ENCODE data around the gene STPG2.
"Not testable (repeated sequence)": the region's sequence is repeated elsewhere in the genome, so short reads cannot be mapped to it uniquely, and the experiment has no call there.

STPG2 gene

GRCh38 chr4:97938141-97938540, 205.1 kb downstream of the STPG2 start:
- no peak for DNase-seq

DNA sequence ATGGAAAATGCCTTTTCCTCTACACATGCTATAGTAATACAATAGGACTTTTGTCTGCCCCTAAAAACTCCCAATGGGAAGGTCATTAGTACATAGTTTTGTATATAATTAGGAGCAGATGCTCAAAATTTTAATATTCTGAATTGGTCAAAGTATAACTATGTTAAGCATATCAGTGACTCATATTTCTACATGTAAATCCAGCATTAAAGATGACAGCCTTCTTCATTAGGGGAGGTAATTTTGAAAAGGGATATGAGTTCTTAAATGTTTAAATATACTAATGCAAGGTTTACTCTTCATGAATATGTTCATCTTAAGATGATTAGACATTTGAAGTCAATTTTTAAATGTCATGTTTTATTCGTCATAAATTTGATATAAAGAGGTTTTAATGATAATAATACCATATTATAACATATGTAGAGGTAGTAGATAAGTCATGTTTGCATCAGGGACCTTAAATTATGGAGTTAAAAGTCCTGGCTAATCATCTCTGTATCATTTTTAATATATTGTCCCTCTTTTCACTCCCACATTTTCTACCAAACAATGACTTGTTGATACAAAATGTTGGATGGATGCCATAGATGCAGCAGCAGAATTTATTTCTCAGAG, 218.8 kb downstream of the STPG2 start:
- DNase-seq, result no peak

GRCh38 chr4:97923096-97923495, 220.2 kb downstream of the STPG2 start:
- no peak for DNase-seq

DNA sequence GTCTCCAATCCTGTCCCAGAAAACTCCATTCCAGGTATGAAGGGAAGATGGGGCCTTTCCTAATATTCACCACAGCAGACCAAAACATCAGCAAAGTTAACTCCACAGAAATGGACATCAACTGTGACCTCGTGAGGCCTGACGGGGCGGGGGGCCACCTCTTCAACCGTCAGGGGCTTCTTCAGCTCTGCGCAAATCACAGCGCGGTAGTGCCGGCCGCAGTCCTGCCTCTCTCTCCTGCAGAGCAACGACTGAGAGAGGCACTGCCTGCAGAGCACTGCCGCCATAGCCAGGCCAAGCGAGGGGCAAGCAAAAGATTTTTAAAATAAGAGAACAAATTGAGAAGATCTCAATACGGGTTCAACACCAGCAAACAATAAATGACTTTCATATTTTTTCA, 226.2 kb downstream of the STPG2 start:
- no peak for DNase-seq

DNA sequence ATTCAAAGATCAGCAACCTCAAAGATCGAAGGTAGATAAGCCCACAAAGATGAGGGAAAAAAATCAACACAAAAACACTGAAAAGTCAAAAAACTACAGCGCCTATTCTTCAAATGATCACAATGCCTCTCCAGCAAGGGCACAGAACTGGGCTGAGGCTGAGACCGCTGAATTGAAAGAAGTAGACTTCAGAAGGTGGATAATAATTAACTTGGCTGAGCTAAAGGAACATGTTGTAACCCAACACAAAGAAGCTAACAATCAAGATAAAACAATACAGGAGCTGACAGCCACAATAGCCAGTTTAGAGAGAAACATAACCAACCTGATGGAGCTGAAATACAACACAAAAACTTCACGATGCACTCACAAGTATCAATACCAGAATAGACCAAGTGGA, 231.1 kb downstream of the STPG2 start:
- DNase-seq, result no peak

DNA sequence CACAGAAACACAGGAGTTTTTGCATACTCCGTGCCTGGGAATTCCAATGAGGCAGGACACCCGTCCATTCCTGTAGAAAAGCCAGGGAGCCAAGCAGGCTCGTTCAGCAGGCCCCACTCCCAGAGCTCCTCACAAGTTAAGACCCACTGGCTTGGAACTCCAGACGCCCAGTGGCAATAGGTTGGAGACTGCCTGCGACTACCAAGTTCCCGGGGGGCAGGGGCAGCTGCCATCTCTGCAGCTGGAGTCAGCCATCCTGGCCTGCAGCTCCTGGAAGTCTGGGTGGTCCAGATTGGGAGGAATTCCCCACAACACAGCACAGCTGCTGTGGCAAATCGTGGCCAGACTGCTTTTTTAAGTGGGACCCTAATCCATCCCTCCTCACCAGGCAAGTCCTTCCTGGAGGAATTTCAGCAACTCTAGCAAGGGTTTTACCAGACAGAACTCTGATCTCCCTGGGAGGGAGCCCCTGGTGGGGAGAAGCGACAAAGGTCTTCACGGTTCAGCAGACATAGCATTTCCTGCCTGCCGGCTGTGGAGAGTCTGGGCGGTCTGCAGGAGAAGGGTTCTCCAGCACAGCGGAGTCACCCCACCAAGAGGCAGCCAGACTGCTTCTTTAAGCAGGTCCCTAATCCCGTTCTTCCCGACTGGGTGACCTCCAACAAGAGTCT, 231.9 kb downstream of the STPG2 start:
- no peak for DNase-seq

GRCh38 chr4:97910005-97910404, 233.3 kb downstream of the STPG2 start:
- DNase-seq, result no peak

- not testable (repeated sequence) for DNase-seq
Measured at GRCh38 chr4:97903436-97904189, 239.7 kb downstream of the STPG2 start.

GRCh38 chr4:97900229-97900628, 243.0 kb downstream of the STPG2 start:
- no peak for DNase-seq

DNA sequence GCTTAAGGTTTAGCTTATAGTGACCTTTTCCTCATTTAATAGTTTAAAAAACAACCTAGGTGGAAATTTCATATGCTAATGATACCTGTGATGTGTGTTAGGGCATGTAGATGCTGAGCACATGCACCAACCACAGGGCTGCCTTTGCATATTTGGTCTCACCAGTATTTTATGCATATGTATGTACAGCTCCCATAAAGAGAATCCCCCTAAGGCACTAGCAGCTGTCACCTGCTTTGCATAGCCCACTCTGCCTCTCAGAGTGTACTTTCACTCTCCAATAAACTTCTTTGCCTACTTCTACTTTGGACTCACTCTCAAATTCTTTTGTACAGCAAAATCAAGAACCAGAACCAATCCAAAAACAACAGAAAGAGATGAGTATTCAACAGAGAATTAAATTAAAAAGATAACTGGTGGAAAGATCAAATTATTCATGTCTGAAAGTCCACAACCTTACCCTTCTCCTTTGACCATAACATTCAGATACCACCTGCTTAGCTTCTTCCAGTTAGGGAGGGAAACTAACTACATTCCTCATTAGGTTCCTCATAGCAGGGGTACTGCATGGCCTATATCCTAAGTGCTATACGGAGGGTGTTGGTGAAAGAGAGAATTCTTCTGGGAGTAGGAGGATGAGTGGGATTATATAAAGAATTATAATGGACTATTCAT, 250.5 kb downstream of the STPG2 start:
- DNase-seq, result no peak

GRCh38 chr4:97879942-97880341, 263.3 kb downstream of the STPG2 start:
- no peak for DNase-seq

DNA sequence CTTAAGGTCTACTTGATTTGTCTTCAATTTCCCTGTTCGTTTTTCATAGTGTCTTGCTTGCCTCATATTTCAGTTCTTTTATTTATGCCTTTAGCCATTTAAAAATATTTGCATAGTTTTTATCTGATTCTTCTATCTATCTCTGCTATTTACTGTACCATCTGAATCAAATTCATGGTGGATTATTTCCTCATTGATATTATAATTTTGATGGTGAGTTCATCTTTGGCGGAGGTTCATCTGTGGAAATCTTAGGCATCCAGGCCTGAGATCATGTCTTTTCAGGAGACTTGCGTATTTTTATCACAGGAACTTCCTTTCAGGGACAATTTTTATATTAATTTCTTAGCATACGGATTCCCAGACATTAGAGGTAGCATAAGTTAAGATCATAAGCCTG, 275.2 kb downstream of the STPG2 start:
- DNase-seq, result no peak

DNA sequence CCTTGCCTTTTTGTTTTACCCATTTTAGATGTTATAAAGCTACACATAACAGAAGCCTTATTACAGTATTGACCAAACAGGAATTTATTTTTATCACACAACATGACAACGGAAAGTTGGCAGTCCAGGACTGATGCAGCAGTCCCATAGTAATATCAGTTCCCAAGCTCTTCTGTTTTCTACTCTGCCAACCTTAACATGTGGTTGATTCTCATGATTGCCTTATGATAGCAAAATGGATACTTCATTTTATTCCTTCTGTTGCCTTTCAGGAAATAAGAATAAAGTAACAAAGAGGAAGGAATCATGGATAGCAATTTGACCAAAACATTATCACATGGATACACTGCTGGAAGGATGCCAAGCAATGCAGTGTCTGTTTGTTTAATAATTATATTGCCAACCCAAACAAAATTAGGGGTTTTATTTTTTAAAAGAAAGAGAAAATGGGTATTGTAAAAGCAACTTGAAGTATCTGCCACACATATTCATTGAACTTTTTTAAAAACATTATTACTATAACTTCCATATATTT, 275.7 kb downstream of the STPG2 start:
- DNase-seq, result no peak

- DNase-seq, result no peak
Measured at GRCh38 chr4:97866821-97867556, 276.3 kb downstream of the STPG2 start.

DNA sequence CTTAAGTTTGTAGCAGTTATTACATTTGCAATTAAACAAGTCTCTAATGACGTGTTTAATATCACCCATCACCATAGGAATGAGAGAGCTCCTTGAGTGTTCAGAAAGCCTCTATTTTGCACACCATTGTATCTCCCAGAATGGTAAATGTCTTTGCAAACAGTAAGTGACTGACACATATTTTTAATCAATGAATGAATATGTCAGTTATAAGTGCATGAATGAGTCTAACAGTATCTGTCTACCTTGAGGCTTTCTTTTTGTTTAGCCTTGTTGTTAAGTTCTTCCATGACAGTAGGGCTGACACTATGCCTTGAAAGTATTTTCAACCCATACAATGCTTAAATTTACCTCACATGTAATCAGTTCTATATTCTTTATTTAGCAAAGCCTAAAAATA, 292.2 kb downstream of the STPG2 start:
- no peak for DNase-seq

GRCh38 chr4:97845758-97846157, 297.5 kb downstream of the STPG2 start:
- DNase-seq, result no peak

DNA sequence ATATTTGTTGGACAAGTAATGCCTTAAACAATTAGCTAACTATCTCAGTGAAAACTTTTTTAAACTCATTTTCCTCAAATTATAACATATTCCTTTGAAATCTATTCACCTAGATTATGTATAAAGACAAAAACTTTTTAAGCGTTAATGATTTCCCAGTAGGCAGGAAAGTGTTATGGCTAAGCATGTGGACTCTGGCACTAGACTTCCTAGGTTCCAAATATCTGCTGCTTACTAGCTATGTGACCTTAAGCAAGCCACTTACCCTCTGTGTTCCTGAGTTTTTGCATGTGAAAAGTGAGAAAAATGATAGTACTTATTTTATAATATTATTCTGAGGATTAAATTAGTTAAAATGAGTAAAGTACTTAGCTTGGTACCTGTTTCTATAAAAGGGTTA, 301.8 kb downstream of the STPG2 start:
- no peak for DNase-seq

DNA sequence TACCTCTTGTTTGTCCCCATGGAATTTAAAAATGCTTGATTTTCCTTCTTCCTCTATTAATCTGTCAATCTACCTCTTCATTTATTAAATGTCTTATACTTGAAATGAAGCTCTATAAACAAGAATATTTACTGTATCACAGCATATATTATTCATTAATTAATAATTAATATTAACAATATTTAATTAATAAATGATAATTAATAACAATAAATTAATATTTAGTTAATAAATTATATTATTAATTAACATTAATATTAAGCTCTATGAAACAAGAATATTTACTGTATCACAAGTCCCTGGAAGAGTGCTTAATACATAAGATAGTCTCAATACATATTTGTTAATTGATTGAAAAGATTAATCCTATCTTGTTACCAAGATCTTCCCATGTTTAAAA, 306.6 kb downstream of the STPG2 start:
- DNase-seq, result no peak

- DNase-seq, result no peak
Measured at GRCh38 chr4:97828646-97829045, 314.6 kb downstream of the STPG2 start.

GRCh38 chr4:97819294-97819693, 324.0 kb downstream of the STPG2 start:
- DNase-seq, result no peak

DNA sequence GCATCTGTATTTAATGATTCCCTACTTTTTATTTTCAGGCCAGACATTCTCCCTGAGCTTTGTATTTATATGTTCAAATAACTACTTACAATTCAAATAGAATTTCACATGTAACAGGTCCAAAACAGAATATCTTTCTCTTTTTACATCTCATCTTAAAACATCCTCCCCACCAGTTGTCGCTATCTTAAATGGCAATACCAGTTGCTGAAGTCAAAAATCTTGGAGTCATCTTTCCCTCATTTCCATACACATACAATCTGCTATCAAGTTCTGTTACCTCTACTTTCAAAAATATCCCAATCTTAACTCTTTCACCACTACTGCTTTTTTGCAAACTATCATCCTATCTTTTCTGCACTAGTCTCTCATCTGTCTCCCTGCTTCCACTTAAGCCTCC, 330.5 kb downstream of the STPG2 start:
- DNase-seq, result no peak

DNA sequence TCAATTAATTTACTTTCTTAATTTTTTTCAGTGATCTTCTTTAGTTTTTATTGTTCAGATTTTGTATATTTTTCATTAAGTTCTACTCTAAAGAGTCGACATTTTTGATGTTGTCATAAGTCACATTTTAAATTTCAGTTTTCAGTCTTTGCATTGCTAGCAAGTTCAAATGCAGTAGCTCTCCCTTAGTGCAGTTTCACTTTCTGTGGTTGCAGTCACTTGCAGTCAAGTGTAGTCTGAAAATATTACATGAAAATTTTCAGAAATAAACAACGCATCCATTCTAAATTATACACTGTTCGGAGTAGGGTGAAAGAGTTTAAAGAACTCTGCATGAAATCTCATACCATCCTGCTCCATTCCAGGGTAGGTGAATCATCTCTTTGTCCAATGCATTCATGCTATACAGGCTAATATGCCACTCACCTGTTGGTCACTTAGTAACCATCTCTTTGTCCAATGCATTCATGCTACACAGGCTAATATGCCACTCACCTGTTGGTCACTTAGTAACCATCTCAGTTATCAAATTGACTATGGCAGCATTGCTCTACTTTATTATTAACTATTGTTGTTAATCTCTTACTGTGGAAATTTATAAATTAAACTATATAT, 356.9 kb downstream of the STPG2 start:
- DNase-seq, result no peak

Measured in NCI-H2171 (cell line).